Measurements from ENCODE around the gene ARID1B.

GRCh38 chr6:156832231-156832647 is 55.1 kb downstream of the ARID1B start:
- TF ChIP-seq HNF4G (IDR thresholded peaks at IDR 0.05) (no peak), CTCF (IDR thresholded peaks at IDR 0.05; ENCODE audit: low read depth, low read length, missing input control) (no peak), EGR1 (IDR thresholded peaks at IDR 0.05; ENCODE audit: low read depth in 2 of 2) (no peak), GABPA (IDR thresholded peaks at IDR 0.05 in 1 of 2, conservative IDR thresholded peaks at IDR 0.05 in 1 of 2) (no peak), TAF1 (conservative IDR thresholded peaks at IDR 0.05) (no peak), REST (IDR thresholded peaks at IDR 0.05) (no peak), RAD21 (IDR thresholded peaks at IDR 0.05) (no peak), YY1 (IDR thresholded peaks at IDR 0.05) (no peak), HNF4A (conservative IDR thresholded peaks at IDR 0.05) (no peak), SP1 (IDR thresholded peaks at IDR 0.05) (peak; percentile 34), JUND (IDR thresholded peaks at IDR 0.05) (no peak)
- TF ChIP-seq, protein P1, sequence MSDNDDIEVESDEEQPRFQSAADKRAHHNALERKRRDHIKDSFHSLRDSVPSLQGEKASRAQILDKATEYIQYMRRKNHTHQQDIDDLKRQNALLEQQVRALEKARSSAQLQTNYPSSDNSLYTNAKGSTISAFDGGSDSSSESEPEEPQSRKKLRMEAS (IDR thresholded peaks at IDR 0.05): no peak

All from liver (tissue), 3 donors.